HepG2 (cell line): Measurements from ENCODE around the gene ZNF225. TPM values are rescaled to one million over a fixed set of nuclear protein-coding genes. Genes with fewer than 3 reads are reported as not detected.

Experiments
- ARID5B ChIP-seq: IDR thresholded peaks from 2 replicates; pipeline ENCODE4 v1.4.0; 2020; ENCODE audit warnings: mild to moderate bottlenecking, missing genetic modification reagents
- CHD4 ChIP-seq: fragments of 200-600 bp; sonication (generic); IDR thresholded peaks from 2 replicates; pipeline ENCODE4 v1.7.0; 2017; ENCODE audit warnings: mild to moderate bottlenecking, low read length, borderline replicate concordance
- CSRNP2 ChIP-seq: sonication (generic); formaldehyde crosslinking; conservative IDR thresholded peaks from 2 replicates; pipeline ENCODE4 v1.8.0; 2022; ENCODE audit warnings: low read depth, missing genetic modification reagents
- MTF2 ChIP-seq: sonication (generic); formaldehyde crosslinking; IDR thresholded peaks from 2 replicates; pipeline ENCODE4 v1.5.0; 2020; ENCODE audit warnings: missing genetic modification reagents, borderline replicate concordance
- SETDB1 ChIP-seq: sonication (generic); formaldehyde crosslinking; IDR thresholded peaks from 2 replicates; pipeline ENCODE4 v1.5.1; 2020; ENCODE audit warnings: missing genetic modification reagents, mild to moderate bottlenecking, borderline replicate concordance
- THYN1 ChIP-seq: sonication (generic); formaldehyde crosslinking; IDR thresholded peaks from 2 replicates; pipeline ENCODE4 v1.8.1; 2023; ENCODE audit warnings: low read depth, mild to moderate bottlenecking, moderate library complexity, missing genetic modification reagents, borderline replicate concordance
- YEATS4 ChIP-seq: sonication (generic); formaldehyde crosslinking; IDR thresholded peaks from 2 replicates; pipeline ENCODE4 v1.4.0; 2020; ENCODE audit warnings: missing genetic modification reagents, borderline replicate concordance
- ZNF142 ChIP-seq: sonication (generic); formaldehyde crosslinking; IDR thresholded peaks from 2 replicates; pipeline ENCODE4 v1.4.0; 2020; ENCODE audit warnings: missing genetic modification reagents
- ZNF18 ChIP-seq: sonication (generic); formaldehyde crosslinking; IDR thresholded peaks from 2 replicates; pipeline ENCODE4 v1.8.0; 2022; ENCODE audit warnings: mild to moderate bottlenecking, missing genetic modification reagents; ENCODE audit not compliant: insufficient replicate concordance
- ZNF205 ChIP-seq: IDR thresholded peaks from 2 replicates; pipeline ENCODE4 v1.6.1; 2018; ENCODE audit warnings: missing biosample characterization, missing genetic modification reagents
- ZNF558 ChIP-seq: sonication (generic); formaldehyde crosslinking; IDR thresholded peaks from 2 replicates; pipeline ENCODE4 v1.9.0; 2022; ENCODE audit warnings: mild to moderate bottlenecking, missing genetic modification reagents, borderline replicate concordance
- polyA plus RNA-seq, 8 experiments: library from polyadenylated mRNA; depleted of rRNA in 3 of 8; stranded (reverse) in 7 of 8; unstranded in 1 of 8; fragments of >200 nt; fragmentation: Illumina TruSeq in 4 of 8; extraction: Trizol in 4 of 8; gene quantifications; 2 replicates each; pipeline versions ENCODE4 v1.2.1 to v1.2.3, GENCODE V29; 2011 to 2016; ENCODE audit warnings: low read depth in 4 of 8, missing spikeins in 1 of 8, mixed read lengths in 1 of 8; ENCODE audit not compliant: insufficient read depth in 1 of 8
- total RNA-seq, 5 experiments: library from RNA; depleted of rRNA; stranded (reverse); fragments of >200 nt; fragmentation: Illumina TruSeq; extraction: Trizol; gene quantifications; 2 replicates each; pipeline ENCODE4 v1.2.3, GENCODE V29; 2016; ENCODE audit warnings: low read depth in 1 of 5
- TF ChIP-seq, protein P1 (sequence below): sonication (generic); formaldehyde crosslinking; IDR thresholded peaks from 2 replicates; pipeline ENCODE4 v1.8.0; 2022; ENCODE audit warnings: mild to moderate bottlenecking, missing genetic modification reagents, moderate library complexity

ZNF225 gene
- total and polyA plus RNA-seq, 2 of the 13 experiments (the other 11 are each of a cell fraction or from before 2014, with no cell fraction given) = 0.87 to 3.3 TPM

- TF ChIP-seq ZNF18 (CRISPR knock-in tag) (peak; percentile 25), CHD4 (0 out of 2 replicates have a peak, but pooled peaks have one; percentile 53), CSRNP2 (CRISPR knock-in tag) (no peak), ZNF558 (no peak), THYN1 (CRISPR knock-in tag) (0 out of 2 replicates have a peak, but pooled peaks have one; percentile 24), ARID5B (CRISPR knock-in tag) (peak; percentile 55), ZNF142 (no peak), ZNF205 (CRISPR knock-in tag) (peak; percentile 50; the same call in 1 of the 2 replicates), SETDB1 (CRISPR knock-in tag) (no peak), YEATS4 (CRISPR knock-in tag) (peak; percentile 48), MTF2 (no peak)
- TF ChIP-seq, protein P1, sequence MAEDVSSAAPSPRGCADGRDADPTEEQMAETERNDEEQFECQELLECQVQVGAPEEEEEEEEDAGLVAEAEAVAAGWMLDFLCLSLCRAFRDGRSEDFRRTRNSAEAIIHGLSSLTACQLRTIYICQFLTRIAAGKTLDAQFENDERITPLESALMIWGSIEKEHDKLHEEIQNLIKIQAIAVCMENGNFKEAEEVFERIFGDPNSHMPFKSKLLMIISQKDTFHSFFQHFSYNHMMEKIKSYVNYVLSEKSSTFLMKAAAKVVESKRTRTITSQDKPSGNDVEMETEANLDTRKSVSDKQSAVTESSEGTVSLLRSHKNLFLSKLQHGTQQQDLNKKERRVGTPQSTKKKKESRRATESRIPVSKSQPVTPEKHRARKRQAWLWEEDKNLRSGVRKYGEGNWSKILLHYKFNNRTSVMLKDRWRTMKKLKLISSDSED (CRISPR knock-in tag) = no peak
These were observed 28.2 kb downstream of the ZNF225 start, which contains the start of gene ZNF234 (continued) for GRCh38 chr19:44141191-44142058.
